HT-29 (cell line): ENCODE data around the gene IL18R1. TPM values are rescaled to one million over a fixed set of nuclear protein-coding genes. Genes with fewer than 3 reads are reported as not detected.
A peak's percentile ranks its signal among the peaks of the same experiment; 100 is the strongest.
"Not testable (repeated sequence)": the region's sequence is repeated elsewhere in the genome, so short reads cannot be mapped to it uniquely, and the experiment has no call there.

ENCODE experiments used
- DNase-seq: peaks from one replicate; pipeline ENCODE4 v3.0.0-alpha.2; 2015; ENCODE audit warnings: low spot score
- total RNA-seq: library from RNA; depleted of rRNA; stranded (reverse); fragments of >200 nt; shearing (Covaris generic); gene quantifications from 2 replicates; pipeline ENCODE4 v1.2.3, GENCODE V29; 2014; rRNA removed

IL18R1 gene, protein sequence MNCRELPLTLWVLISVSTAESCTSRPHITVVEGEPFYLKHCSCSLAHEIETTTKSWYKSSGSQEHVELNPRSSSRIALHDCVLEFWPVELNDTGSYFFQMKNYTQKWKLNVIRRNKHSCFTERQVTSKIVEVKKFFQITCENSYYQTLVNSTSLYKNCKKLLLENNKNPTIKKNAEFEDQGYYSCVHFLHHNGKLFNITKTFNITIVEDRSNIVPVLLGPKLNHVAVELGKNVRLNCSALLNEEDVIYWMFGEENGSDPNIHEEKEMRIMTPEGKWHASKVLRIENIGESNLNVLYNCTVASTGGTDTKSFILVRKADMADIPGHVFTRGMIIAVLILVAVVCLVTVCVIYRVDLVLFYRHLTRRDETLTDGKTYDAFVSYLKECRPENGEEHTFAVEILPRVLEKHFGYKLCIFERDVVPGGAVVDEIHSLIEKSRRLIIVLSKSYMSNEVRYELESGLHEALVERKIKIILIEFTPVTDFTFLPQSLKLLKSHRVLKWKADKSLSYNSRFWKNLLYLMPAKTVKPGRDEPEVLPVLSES
- total RNA-seq, result 0.05 TPM in 1 of 2 replicates, not detected in the other

GRCh38 chr2:102355526-102356380, at the start of gene IL18R1:
Gene IL18R1 (plus strand): TSS chr2:102355796. CDS start chr2:102362661, 6,865 bp downstream.
- peak; percentile 67 for DNase-seq

DNA sequence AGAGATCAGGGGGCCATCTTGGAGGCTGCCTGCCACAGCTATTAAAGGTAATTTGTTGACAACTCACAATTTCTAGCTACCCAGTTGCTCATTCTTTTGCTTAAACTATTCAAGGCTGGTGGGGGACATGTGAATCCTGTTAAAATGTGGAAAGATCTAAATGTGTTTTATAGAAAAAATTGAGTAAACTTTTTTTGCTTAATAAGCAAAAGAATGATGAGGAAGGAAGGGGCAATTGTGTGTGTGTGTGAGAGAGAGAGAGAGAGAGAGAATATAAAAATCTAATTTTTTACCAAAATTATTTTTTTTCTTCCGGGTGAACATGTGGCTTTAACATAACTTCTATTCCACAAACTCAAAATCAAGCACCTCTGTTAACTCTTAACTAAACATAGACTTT, 49.5 kb upstream of the IL18R1 start:
- no peak for DNase-seq

- DNase-seq, result no peak
These were observed 44.5 kb upstream of the IL18R1 start, which contains the start of gene IL1RL1 for GRCh38 chr2:102310964-102311640. Gene IL1RL1 (plus strand): TSS chr2:102311563. CDS start chr2:102338265, 26,702 bp downstream.

DNA sequence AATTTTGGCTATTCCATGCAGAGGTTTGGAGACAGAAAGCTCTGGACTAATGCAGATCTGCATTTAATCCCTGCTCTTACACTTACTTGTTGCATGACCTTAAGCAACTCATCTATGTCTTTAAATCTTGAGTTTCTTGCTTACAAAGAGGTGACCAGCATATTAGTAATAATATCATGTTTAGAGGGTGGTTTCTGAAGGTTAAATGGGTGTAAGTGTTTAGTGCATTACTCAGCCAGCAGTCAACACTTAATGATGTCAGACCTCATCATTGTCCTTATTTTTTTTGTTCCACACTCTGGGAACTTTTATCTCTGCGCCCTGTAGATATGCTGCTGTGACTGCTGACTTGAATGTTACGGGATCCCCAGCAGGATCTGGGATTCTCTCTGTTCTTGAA, 42.6 kb upstream of the IL18R1 start:
- no peak for DNase-seq

GRCh38 chr2:102313471-102313870, 42.1 kb upstream of the IL18R1 start:
- DNase-seq, result no peak

- no peak for DNase-seq
These were observed 41.6 kb upstream of the IL18R1 start for GRCh38 chr2:102313950-102314349.

- no peak for DNase-seq
These were observed 39.7 kb upstream of the IL18R1 start for GRCh38 chr2:102315921-102316320.

- peak; percentile 41 for DNase-seq
These were observed 37.9 kb upstream of the IL18R1 start for GRCh38 chr2:102317715-102318114.

DNA sequence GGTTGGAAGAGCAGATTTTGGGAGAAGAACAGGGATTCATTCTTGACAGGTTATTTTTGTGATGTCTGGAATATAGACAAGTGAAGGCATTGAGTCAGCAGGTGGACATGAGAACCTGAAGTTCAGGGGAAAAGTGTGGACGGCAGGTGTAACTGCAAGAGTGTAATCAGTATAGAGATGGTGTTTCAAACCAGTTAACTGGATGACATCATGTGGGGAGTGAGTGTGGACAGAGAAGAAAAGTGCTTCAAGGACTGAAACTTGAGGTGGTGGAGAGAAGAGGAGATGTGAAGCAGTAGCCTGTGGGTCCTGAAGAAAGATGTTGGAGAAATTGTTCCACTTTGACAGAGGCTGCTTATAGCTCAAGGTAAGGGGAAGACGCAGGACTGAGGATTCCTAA, 37.2 kb upstream of the IL18R1 start:
- DNase-seq, result peak; percentile 19

DNA sequence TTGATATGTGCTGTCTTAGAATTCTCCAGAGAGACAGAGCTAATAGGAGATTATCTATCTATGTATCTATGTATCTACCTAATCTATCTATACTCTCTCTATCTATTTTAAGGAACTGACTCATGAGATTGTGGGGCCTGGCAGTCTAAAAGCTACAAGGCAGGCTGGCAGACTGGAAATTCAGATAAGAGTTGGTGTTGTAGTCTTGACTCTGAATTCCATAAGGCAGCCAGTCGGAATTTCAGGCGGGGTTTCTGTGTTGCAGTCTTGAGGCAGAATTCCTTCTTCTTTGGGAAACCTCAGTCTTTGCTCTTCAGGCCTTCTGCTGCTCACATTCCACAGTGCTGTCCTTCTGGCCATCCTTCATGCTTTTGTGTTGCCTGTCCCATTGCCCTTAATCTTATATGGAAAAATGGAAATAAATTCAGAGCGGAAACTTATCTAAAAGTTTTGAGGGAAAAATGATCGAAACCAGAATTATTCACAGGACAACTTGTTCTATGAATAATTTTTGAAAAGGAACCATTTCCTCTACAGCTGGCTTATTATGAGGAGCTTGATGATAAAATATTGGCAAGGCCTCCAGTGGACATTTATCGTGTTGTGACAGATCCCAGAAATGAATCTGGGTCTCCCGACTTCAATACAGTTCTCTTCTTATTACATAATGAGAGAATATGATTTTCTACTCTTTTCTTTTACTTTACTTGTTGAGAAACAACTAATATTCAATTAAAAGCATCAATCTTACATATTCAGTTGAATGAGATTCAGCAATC, 33.5 kb upstream of the IL18R1 start:
- no peak for DNase-seq

DNA sequence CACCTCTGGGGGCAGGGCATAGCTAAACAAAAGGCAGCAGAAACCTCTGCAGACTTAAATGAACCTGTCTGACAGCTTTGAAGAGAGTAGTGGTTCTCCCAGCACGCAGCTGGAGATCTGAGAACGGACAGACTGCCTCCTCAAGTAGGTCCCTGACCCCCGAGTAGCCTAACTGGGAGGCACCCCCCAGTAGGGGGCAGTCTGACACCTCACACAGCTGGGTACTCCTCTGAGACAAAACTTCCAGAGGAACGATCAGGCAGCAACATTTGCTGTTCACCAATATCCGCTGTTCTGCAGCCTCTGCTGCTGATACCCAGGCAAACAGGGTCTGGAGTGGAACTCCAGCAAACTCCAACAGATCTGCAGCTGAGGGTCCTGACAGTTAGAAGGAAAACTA, 30.7 kb upstream of the IL18R1 start:
- not testable (repeated sequence) for DNase-seq

- no peak for DNase-seq
These were observed 24.1 kb upstream of the IL18R1 start for GRCh38 chr2:102331311-102331980.

- no peak for DNase-seq
These were observed 21.1 kb upstream of the IL18R1 start for GRCh38 chr2:102334486-102334885.

DNA sequence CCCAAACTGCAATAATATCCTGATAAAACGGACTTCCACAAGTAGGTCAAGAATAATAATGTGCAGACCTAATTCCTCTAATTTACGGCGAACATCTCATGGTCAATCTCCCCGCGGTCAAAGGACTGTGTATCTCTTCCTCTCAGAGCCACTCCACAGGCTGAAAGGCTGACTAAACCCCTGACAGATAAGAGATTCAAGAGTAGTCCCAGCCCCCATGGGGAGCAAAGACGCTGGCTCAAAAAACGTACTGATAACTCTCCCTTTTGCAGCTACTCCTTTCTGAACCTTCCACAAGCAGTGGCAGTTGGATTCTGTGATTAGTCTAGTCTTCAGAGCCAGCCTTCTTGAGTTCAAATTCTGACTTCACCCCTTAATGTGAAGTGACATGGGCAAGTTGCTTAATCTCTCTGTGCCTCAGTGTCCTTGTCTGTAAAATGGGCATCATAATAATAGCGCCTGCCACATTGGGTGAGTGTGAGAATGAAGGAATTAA, 19.7 kb upstream of the IL18R1 start:
- no peak for DNase-seq

GRCh38 chr2:102336502-102336945, 19.1 kb upstream of the IL18R1 start:
- DNase-seq, result no peak

GRCh38 chr2:102337012-102337411, 18.6 kb upstream of the IL18R1 start:
- DNase-seq, result no peak

DNA sequence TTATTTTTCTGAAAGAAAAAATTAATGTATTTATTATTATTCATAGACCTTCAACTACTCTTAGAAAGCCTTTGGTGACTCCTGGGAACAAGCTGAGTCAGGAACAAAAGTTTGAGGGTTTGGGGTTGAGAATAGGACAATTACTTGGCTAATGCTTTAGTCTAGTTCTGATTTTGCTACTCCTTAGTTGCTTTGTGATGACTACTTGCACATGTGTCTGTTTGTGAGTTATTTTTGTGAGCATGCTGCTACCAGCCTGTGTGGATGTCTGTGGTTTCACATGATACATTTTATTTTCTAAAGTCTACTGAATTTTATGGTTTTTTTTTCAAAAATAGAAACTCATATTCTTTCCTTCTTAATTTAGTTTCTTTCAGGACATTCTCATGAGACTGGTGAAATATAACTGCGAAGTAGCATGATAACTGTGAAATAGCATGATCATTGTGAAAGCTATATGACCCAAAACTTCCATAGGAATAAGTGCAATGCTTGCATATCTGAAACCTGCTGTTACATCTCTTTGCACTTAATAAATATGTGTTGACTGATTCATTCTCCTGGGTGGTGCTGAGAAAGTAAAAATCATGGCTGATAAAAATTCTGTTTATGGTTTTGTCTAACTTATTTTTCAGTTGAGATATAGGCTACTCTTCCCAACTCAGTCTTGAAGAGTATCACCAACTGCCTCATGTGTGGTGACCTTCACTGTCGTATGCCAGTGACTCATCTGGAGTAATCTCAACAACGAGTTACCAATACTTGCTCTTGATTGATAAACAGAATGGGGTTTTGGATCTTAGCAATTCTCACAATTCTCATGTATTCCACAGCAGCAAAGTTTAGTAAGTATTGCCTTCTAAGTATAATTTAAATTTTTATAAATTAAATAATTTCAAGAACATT, 17.9 kb upstream of the IL18R1 start:
- DNase-seq, result no peak

GRCh38 chr2:102340778-102341177, 14.8 kb upstream of the IL18R1 start:
- no peak for DNase-seq

- no peak for DNase-seq
These were observed 12.7 kb upstream of the IL18R1 start for GRCh38 chr2:102342888-102343287.
